HG03175 (cell line): ENCODE results near the gene LIFR.

Experiments
- ATAC-seq: cut with Tn5 transposase; IDR thresholded peaks from one replicate; pipeline ENCODE4 v1.9.1; 2021; ENCODE audit warnings: mild to moderate bottlenecking, moderate library complexity; ENCODE audit not compliant: unreplicated experiment

LIFR gene

DNA sequence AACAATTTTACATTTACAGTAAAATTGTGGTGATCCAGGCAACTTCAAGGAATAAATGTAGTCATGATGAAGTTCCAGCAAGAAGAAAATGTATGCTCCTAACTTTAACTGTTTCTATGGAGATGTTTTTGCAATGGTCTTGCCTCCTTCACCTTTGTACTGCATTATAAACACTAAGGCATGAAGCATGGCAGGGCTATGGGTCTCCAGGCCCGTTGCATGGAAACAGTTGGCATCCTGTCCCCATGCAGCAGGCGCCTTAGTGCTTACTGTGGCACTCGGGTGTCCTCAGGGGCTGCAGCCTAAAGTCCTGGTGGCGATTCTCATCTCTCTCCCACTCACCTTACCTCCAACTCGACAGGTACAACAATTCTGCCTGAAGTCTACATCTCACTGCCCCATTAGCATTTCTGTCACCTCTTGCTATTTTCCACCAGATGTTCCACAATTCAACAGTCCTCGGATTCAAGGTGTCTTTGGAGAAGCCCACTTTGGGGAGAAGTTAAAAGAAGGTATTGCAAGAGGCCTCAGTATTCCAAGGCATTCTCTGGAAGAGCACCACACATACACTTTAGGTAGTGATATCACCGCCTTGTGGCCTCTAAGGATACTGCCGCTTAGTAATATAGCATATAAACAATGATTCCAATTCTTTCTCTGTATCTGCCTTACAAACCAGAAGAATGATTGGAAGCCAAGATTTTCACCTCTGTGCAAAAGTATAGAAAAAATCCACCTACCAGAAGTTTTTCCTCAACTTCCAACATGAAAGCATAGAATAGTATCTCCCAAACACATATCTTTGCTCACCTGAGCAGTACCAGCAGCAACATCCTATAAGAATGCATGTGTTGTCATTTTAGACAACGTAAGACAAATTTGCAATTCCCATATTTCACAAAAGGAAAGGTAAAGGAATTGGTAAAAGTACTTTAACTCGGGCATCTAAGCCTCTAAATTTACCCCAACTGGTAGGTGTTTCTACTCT lies 5.1 kb downstream of the LIFR start:
- peak; percentile 58 for ATAC-seq

DNA sequence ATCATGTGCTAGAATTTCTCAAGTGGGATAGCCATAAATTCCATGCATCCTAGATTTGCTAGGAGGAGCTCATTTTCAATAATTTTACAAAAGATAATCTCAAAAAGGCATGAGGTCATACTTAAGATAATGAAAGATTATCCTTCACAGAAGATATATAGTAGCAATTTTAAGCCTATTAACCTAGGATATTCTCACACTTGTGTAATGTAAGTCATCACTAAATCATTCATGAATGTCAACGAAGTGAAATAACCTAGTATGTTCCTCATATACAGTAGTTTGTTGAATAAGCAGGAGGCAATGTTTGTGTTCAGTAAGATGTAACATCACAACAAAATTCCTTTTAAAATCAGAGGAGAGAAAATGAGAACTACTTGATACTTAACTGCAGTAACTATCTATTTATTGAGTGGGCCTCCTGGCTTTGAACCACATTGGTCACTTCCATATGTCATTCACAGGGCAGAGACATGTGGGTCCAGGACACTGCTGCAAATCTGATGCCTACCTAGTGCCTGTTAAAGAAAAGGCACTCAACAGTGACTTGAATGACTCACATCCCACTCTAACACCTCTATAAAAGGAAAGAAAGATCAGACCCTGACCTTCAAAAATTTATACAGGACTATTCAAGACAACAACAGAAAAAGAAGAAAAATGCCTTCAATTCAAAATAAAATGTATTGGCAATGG lies 8.2 kb downstream of the LIFR start:
- ATAC-seq: no peak

DNA sequence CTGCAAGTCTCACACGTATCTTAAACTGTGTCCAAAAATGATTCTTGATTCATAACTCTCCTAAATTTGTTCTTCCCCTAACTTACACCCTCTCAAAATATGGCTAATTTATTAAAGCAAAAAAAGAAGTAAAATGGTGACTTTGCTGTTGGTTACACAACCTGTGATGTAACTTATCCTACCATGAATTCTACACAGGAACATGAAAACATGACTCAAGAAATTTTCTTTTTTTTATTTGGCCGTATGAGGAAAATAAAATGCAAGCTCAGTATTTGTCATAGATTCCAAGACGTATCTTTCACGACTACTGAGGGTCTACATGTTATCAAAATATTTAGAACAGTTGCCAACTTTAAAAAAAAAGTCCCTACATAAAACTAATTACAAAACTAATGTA lies 9.2 kb downstream of the LIFR start:
- ATAC-seq: no peak

DNA sequence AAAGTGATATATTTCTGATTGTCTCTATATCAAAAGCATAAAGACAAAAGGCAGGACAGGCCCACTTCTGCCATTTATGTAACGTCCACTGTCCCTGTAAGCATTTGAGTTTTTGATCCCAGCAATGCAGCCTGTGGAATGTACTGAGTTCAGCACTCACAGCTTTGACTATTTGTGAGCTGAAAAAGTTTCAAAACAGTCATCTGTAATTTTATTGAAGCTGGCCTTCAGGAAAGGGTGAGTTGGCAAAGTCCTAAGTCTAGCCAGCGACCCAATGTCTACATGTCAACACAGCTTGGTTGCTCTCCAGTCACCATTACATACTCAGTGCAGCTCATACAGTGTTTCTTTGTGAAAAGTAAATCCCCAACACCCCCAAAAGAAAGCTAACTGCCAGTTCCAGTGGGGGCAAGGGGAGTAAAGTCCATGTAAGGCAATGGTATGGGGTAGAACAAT lies 9.7 kb downstream of the LIFR start:
- ATAC-seq: no peak

DNA sequence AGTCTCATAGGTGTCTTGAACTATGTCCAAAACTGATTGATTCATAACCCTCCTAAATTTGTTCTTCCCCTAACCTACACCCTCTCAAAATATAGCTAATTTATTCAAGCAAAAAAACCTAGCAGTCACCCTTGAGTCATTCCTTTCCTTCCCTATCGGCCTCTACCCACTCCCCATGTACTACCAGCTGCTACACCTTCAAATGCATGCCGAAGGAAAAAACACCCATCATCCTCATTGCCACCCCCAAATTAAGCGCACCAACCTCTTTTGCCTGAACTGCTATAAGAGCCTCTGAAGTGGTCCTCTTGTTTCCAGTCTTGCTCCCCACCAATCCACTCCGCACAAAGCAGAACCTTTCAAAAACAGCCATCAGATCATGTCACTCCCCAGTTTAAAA lies 12.6 kb downstream of the LIFR start:
- ATAC-seq: no peak

DNA sequence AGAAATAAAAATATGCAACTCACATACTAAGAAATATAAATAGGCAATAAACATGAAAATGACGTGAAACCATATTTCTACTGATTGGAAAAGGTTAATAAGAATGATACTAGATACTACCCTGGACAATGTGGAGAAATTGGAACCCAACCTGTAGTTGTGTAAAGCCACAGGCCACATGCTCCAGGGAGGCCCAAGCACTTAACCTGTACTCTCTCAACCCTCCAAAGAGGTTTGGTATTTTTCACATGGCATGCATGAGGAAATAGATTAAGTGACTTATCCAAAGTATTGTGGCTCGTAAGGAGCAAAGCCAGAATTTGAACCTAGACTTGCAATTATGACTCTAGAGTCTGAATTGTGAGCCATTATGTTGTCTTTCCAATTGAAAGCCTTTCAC lies 13.4 kb downstream of the LIFR start:
- ATAC-seq: no peak

DNA sequence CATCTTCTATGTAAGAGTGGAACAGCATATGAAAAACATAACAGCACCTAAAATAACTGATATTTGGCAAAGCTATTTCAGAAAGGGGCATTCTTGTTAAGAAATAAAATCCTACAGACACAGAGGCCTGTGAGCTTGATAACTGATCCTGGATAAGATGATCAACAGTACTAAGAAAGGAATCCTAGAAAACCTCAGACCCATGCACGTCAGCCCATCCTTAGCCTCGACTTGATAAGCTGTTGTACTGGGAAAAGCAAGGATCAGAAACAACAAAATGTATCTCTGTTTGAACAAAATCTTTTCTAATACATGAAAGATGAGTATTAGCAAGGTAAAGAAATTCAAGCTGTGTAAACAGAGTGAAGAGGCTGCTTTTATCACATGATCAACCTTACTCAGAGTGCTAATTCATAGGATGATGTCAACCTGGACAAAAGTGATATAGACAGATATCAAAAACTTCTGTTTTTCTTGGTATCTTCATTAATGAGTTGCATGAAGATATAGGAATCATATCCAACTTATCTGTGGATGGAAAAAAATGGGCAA lies 15.2 kb downstream of the LIFR start:
- no peak for ATAC-seq

DNA sequence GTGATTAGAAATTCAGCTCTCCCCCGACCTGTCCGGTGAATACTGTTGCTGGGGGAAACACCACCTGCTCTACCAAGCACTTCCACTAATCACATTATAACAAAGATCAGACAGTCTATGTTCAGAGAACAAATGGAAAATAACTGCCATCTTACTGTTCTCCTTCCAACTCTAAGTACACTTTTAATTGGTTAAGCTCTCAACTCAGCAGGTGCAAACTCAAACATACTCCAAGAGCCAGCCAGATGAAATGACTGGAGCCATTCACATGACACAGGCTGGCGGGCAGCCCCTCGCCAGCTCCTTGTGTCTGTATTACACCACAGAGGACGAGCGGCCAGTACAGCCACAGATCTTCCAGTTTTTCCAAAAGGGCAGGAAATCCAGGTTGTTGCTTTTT lies 16.1 kb downstream of the LIFR start:
- ATAC-seq: no peak

DNA sequence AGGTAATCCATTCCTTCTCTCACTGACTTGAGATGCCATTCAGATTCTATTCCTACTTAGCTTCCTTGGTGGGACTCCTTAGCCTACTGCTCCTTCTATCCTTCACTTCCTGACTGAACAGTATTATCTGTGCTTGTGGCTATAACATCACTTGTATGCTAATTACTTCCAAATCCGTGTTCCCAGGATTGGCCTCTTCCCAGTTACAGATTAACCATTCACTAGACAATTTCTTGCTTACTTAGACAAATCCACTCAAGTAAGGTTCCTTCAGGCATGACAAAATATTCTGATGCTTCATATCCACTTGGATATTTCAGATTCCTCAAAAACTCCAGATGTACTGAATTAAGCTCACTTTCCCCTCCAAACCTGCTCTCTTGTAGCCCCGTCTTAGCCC lies 18.3 kb downstream of the LIFR start:
- ATAC-seq: no peak

DNA sequence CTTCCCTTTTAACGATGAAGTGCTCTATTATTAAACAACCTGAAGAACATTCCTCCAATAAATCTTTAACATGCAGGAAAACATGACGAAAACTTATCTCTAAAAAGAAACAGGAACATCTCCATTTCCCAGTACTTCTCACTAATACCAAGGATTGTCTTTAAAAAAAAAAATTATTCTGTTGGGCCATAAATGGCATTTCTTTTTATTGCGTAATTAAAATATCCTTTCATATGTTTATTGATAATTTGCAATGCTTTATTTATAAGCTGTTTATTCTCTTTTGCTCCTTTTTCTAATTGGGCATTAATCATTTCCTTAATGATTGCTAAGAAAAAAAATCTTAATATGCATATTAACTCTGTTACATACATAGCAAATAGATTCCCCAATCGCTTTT lies 18.9 kb downstream of the LIFR start:
- no peak for ATAC-seq

DNA sequence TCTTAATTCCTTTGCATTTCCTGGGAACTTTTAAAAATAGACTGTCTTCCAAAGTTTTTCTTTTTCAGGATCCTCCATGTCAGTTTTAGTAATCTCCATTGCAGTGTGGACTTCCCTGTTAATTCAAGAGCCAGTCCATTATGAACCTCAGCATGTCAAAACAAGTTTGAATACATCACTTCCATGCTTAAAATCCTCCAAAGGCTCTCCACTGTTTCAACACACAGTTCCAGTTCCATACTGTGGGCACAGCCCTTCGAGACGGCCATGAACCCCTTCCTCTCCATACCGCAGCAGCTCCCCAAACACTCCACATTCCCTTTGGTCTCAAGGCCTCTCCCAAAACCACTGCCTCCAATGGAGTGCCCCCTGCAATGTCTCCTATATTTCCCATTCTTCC lies 19.5 kb downstream of the LIFR start:
- no peak for ATAC-seq

DNA sequence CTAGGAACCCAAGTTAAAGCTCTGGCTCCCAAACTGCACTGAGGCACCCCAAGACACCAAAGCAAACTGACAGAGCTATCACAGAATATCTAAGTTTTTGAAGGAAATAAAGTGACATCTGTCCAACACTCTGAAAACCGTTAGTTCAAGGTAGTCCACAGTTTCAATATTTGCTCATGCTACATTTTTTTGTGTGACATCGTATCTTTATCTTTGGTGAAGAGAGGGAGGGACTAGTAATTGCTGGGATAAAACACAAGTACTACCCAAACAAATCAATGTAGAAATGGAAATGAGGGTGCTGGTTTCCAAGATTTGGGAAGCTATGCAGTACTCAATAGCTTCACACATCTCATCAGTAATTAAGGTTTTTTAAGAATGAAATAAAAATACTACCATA lies 20.6 kb downstream of the LIFR start:
- ATAC-seq: no peak

DNA sequence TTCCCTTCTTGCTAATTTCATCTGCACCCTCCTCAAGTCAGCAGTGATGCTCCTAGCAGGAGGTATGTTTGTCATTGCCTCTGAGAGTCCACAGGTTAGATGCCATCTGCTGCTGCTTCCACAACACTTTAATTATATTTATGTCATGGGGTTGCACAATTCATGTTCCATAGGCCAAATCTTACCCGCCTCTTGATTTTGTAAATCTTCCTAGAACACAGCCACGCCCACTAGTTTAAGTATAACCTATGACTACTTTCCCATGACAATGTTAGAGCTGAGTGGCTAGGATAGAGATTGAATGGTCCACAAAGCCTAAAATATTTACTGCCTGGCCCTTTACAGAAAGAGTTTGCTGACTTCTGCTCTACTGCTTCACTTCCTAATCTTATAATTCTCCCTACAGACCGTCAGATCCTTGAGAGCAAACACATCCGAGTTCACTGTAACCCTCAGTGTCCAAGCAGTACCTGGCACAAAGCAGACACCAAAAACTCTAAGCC lies 21.1 kb downstream of the LIFR start:
- ATAC-seq: no peak

DNA sequence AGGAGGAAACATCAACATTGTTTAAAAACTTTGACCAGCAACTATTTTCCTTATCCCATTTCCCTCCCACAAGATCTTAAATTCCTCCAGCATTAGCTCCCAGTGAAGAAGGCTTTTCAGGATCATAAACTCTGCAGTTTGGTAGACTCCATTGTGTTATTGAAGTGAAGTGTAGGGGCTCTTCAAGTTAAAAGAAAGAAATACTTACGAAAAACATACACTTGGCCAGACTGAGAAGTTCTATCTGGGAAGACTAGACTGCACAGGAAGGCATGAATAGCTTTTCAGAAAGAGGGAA lies 22.3 kb downstream of the LIFR start:
- ATAC-seq: no peak

DNA sequence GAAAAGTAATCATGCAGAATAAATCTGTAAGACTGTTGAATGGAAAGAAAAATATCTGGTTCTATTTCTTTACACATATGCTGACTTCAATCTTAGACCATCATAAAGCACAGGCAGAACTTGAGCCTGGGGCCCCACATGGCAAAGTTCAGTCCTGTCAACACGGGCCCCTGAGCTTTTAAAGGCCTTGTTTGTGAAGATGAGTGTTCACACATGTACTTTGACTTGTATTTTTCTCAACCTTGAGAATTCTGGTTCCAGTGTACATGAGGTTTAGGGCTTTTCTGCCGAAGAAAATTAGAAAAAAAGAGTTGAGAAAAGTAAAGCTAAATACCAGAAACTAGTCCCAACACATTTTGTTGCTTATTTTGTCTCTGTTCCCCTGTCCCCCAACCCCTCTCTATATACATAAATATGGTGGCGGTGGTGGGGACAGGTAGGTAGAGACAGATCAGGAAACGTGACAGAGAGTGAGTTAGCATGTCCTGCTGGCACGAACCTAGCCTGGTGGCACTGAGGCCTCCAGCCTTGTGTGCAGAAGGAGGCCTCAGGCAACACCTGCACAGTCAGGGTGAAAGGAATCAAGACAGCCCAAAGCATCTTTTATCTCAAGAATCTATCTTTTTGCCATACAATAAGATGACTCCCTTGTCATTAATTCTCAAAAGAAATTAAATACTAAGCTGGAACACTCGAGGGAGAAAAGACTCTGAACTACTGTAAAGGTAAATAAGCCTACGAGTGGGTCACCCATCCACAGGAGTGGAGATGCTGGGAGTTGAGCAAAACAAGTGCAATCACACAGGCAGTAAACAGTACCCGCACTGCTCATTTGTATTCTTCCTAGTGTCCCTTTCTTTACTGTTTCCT lies 22.9 kb downstream of the LIFR start:
- no peak for ATAC-seq

DNA sequence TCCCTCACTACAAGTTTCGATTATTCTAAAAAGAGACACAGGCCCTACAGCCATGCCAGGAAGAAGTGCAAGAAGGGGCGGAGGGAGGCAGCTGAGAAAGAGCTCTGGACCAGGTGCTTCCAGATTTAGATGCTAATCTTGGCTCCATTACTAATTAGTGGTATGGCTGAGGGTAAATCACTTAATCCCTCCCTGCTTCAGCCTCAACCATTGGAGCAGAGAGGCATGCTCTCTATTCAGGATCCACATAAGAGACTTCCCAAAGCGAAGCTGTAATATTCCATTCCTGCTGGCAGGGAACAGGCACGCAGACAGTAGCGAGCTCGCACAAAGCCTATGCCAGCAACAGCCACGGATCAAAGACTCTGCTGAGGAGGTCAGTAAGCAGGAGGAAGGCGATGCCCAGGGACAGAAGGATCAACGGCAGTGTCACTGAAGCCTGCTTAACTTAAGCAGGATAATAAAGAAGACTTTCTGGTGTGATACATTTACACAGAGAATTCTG lies 24.2 kb downstream of the LIFR start:
- ATAC-seq: no peak

DNA sequence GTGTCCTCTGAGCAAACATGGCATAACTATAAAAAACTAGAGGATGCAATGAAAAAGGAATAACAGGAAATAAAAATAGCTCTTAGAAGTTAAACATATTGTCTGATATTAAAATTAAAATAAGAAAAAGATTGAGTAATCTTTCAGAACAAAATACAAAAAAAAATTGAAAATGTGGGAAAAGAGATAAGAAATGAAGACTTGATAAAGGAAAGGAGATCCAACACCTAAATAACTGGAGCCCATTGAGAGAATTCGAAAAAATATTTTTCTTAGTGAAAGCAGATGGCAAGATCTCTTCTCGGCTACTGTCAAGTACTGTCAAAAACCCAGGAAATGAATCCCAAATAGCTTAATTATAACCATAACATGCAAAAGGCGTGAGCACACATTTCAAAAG lies 24.9 kb downstream of the LIFR start:
- no peak for ATAC-seq

DNA sequence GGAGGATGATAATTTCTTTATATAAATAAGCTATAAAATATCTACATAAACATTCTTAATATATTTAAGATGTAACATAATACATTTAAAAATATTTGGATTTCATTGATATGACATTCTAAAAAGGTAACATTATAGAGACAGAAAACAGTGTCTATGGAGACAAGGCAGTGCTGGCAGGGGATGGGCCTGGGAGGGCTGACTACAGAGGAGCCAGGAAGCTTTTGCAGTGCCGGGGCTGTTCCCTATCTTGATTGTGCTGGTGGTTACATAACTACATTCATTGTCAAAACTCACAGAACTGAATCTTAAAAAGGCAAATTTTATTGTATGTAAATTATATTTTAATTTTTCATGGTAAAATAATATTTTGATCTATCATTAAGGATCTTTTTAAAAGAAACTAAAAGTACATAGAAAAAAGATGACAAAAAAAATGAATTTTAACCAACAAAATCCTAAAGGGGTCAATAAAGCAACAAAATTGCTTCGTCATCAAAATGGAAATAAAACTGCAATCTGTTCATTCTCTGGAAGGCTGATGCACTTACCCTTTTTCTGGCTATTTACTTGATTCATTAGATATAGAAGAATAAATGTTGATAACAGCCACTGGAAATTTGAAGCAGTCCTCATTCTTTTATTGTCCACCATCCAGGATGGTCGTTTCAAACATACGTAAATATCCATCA lies 26.3 kb downstream of the LIFR start:
- no peak for ATAC-seq

DNA sequence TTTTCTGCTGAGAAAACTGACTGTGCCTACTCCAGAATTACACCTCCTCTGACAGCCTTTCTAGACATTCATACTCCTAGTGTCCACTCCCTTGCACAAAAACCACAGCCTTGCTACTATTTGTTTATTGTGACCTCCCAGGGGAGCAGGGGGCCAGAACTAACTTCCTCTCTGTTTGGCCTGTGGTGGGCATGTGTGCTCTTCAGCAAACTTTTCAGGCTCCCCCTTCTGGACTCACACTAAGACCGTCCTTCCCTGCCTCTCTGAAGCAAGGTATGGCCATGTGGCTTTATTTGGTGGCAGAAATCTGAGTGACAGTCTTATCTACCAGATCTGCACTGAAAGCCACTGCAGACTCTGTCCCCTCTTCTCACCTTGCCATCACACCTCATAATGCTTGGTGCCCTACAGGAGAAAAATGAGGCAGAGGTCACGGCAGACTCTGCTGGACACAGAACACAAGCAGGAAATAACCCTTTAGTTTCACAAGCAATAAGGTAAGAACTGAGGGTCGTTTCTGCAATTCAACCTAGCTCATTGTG lies 28.2 kb downstream of the LIFR start:
- ATAC-seq: peak; percentile 53

DNA sequence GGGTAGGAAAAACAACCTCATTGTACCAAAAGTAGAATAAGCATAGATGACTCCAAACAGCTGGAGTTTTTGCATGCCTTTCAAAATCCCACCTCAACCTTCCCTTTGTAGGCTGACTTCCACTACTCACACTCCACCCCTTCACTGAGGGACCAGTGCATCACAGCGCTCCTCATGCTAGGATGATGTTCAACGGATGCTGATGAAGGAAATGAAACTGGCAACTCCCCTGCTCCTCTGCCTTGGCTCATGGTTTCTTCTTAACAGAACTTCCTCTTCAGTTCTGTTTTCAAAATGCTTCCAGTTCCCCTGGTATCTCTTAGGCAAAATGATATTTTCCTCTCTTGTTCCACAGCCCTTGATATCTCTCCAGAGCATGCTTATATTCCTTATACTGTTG lies 29.0 kb downstream of the LIFR start:
- peak; percentile 46 for ATAC-seq
